SK-N-SH treated with all-trans-retinoic acid at 6 μM for 48 hours (cell line): ENCODE results near the gene KCNN4.
A peak's percentile ranks its signal among the peaks of the same experiment; 100 is the strongest.

Experiments
- ATAC-seq: fragments of 200-7000 bp; cut with Tn5 transposase; 3 replicates; pipeline ENCODE4 v1.9.1; 2020; ENCODE audit warnings: mild to moderate bottlenecking, moderate library complexity
- ARNTL ChIP-seq: fragments of 450-650 bp; formaldehyde crosslinking; IDR thresholded peaks from 2 replicates; pipeline ENCODE4 v1.5.0; 2020; ENCODE audit warnings: low read depth, mild to moderate bottlenecking, moderate library complexity, borderline replicate concordance
- BACH2 ChIP-seq: fragments of 250-450 bp; sonication (Bioruptor Pico); IDR thresholded peaks from 2 replicates; pipeline ENCODE4 v1.9.0; 2021; ENCODE audit warnings: mild to moderate bottlenecking, borderline replicate concordance
- CSDC2 ChIP-seq: fragments of 250-450 bp; sonication (Bioruptor Pico); IDR thresholded peaks from 2 replicates; pipeline ENCODE4 v1.5.0; 2020; ENCODE audit warnings: mild to moderate bottlenecking, moderate library complexity
- CSRNP3 ChIP-seq: fragments of 250-450 bp; sonication (Bioruptor Pico); IDR thresholded peaks from 2 replicates; pipeline ENCODE4 v1.5.1; 2021; ENCODE audit warnings: mild to moderate bottlenecking, moderate library complexity
- ESRRG ChIP-seq: fragments of 250-450 bp; sonication (Bioruptor Pico); IDR thresholded peaks from 2 replicates; pipeline ENCODE4 v1.6.1; 2021; ENCODE audit warnings: mild to moderate bottlenecking
- GLIS3 ChIP-seq: fragments of 250-450 bp; sonication (Bioruptor Pico); IDR thresholded peaks from 2 replicates; pipeline ENCODE4 v1.5.0; 2020; ENCODE audit warnings: mild to moderate bottlenecking, moderate library complexity
- ISL1 ChIP-seq: fragments of 250-450 bp; sonication (Bioruptor Pico); IDR thresholded peaks from 2 replicates; pipeline ENCODE4 v2.1.2; 2022; ENCODE audit warnings: mild to moderate bottlenecking, moderate library complexity
- OSR1 ChIP-seq: fragments of 250-450 bp; sonication (Bioruptor Pico); IDR thresholded peaks from 2 replicates; pipeline ENCODE4 v1.8.0; 2022; ENCODE audit warnings: moderate library complexity, mild to moderate bottlenecking, inconsistent platforms
- POU6F1 ChIP-seq: fragments of 250-450 bp; sonication (Bioruptor Pico); IDR thresholded peaks from 2 replicates; pipeline ENCODE4 v1.8.0; 2021; ENCODE audit warnings: low read depth, mild to moderate bottlenecking, moderate library complexity, borderline replicate concordance
- RARB ChIP-seq: fragments of 250-450 bp; sonication (Bioruptor Pico); IDR thresholded peaks from 2 replicates; pipeline ENCODE4 v1.8.0; 2021; ENCODE audit warnings: mild to moderate bottlenecking, moderate library complexity
- SNAI2 ChIP-seq: fragments of 250-450 bp; sonication (Bioruptor Pico); IDR thresholded peaks from 2 replicates; pipeline ENCODE4 v1.5.0; 2020; ENCODE audit warnings: mild to moderate bottlenecking, moderate library complexity
- TCF4 ChIP-seq: fragments of 250-450 bp; sonication (Bioruptor Pico); IDR thresholded peaks from 2 replicates; pipeline ENCODE4 v1.8.0; 2021; ENCODE audit warnings: mild to moderate bottlenecking, moderate library complexity, borderline replicate concordance
- ZC3H10 ChIP-seq: fragments of 250-450 bp; sonication (Bioruptor Pico); IDR thresholded peaks from 2 replicates; pipeline ENCODE4 v1.5.1; 2021; ENCODE audit warnings: mild to moderate bottlenecking, moderate library complexity
- ZFP3 ChIP-seq: fragments of 250-450 bp; sonication (Bioruptor Pico); IDR thresholded peaks from 2 replicates; pipeline ENCODE4 v1.5.0; 2020; ENCODE audit warnings: mild to moderate bottlenecking, moderate library complexity
- ZNF70 ChIP-seq: fragments of 450-650 bp; formaldehyde crosslinking; IDR thresholded peaks from 2 replicates; pipeline ENCODE4 v1.5.0; 2020; ENCODE audit warnings: mild to moderate bottlenecking, moderate library complexity
- ZNF8 ChIP-seq: fragments of 450-650 bp; formaldehyde crosslinking; IDR thresholded peaks from 2 replicates; pipeline ENCODE4 v1.5.0; 2020; ENCODE audit warnings: mild to moderate bottlenecking, moderate library complexity
- TF ChIP-seq, protein P1 (sequence below): fragments of 250-450 bp; sonication (Bioruptor Pico); IDR thresholded peaks from 2 replicates; pipeline ENCODE4 v1.5.1; 2020; ENCODE audit warnings: low read depth, mild to moderate bottlenecking, moderate library complexity
- TF ChIP-seq, protein P2 (sequence below): fragments of 250-450 bp; sonication (Bioruptor Pico); IDR thresholded peaks from 2 replicates; pipeline ENCODE4 v1.8.0; 2020; ENCODE audit warnings: mild to moderate bottlenecking, moderate library complexity, borderline replicate concordance

Gene KCNN4

GRCh38 chr19:43766755-43767043 lies 14.1 kb downstream of the KCNN4 start:
- TF ChIP-seq, protein P1, sequence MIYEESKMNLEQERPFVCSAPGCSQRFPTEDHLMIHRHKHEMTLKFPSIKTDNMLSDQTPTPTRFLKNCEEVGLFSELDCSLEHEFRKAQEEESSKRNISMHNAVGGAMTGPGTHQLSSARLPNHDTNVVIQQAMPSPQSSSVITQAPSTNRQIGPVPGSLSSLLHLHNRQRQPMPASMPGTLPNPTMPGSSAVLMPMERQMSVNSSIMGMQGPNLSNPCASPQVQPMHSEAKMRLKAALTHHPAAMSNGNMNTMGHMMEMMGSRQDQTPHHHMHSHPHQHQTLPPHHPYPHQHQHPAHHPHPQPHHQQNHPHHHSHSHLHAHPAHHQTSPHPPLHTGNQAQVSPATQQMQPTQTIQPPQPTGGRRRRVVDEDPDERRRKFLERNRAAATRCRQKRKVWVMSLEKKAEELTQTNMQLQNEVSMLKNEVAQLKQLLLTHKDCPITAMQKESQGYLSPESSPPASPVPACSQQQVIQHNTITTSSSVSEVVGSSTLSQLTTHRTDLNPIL (CRISPR knock-in tag), result no peak
- TF ChIP-seq ISL1 (CRISPR knock-in tag) (no peak), ZC3H10 (CRISPR knock-in tag) (no peak), ESRRG (CRISPR knock-in tag) (no peak), TCF4 (CRISPR knock-in tag) (no peak), SNAI2 (CRISPR knock-in tag) (no peak), CSRNP3 (CRISPR knock-in tag) (no peak), BACH2 (CRISPR knock-in tag) (no peak), POU6F1 (CRISPR knock-in tag) (no peak)
- TF ChIP-seq, protein P2, sequence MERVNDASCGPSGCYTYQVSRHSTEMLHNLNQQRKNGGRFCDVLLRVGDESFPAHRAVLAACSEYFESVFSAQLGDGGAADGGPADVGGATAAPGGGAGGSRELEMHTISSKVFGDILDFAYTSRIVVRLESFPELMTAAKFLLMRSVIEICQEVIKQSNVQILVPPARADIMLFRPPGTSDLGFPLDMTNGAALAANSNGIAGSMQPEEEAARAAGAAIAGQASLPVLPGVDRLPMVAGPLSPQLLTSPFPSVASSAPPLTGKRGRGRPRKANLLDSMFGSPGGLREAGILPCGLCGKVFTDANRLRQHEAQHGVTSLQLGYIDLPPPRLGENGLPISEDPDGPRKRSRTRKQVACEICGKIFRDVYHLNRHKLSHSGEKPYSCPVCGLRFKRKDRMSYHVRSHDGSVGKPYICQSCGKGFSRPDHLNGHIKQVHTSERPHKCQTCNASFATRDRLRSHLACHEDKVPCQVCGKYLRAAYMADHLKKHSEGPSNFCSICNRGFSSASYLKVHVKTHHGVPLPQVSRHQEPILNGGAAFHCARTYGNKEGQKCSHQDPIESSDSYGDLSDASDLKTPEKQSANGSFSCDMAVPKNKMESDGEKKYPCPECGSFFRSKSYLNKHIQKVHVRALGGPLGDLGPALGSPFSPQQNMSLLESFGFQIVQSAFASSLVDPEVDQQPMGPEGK, result no peak
- no peak for ATAC-seq

DNA sequence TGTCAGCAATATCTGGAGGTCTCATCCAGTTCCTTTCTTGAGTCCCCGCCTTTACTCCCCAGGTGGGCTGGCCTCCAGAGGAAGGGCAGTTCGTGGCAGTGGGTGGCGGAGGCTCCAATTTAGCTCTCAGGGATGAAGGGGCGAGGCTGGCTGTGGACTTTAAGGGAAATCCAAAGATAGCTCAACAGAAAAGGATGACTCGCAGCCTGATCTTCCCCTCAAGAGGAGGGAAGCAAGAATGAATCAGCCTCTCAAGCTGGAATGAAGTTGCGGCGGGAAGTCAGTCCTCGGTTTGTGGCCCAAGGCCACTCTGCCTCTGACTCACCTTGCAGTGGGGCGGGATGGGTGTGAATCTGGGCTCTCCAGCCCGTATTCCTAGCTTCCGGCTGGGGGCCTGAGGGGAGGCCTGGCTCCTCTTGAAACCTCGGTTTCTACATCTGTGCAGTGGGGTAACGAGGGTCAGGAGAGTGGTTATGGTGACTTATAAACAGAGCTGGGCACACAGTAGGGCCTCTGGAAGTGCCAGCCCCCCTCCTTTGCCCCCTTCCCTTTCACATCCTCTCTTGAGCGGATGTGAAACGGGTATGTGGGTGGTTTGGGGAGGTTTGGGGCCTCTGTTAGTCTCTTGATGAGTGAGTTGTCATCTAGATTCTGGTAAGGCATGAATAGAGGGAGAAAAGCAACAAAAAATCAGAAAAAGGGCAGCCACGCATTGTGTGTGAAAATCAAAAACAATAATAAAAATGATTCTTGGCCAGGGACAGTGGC lies 15.5 kb downstream of the KCNN4 start:
- no peak for TF ChIP-seq ZNF8 (CRISPR knock-in tag)
- TF ChIP-seq CSRNP3 (CRISPR knock-in tag), result no peak
- no peak for TF ChIP-seq CSDC2 (CRISPR knock-in tag)
- TF ChIP-seq OSR1 (CRISPR knock-in tag), result no peak
- TF ChIP-seq, protein P2, result peak; percentile 79; the same call in 1 of the 2 replicates
- no peak for TF ChIP-seq POU6F1 (CRISPR knock-in tag)
- peak; percentile 91 for ATAC-seq

DNA sequence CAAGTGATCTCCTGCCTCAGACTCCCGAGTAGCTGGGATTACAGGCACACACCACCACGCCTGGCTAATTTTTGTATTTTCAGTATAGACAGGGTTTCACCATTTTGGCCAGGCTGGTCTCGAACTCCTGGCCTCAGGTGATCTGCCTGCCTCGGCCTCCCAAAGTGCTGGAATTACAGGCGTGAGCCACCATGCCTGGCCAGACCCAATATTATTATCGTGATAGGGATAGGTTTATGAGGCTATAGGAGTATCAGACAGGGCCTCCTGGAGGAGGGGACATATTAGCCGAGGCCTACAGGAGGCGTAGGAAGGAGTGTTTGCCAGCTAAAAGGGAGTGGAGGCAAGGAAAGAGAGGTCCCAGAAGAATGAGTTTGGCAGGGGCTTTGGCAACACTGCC lies 16.1 kb downstream of the KCNN4 start:
- peak; percentile 20 for ATAC-seq

- TF ChIP-seq ZNF70 (CRISPR knock-in tag), result no peak
- TF ChIP-seq, protein P2, result no peak
- no peak for TF ChIP-seq ARNTL (CRISPR knock-in tag)
- no peak for TF ChIP-seq ZFP3 (CRISPR knock-in tag)
- TF ChIP-seq GLIS3 (CRISPR knock-in tag), result no peak
- TF ChIP-seq, protein P1 (CRISPR knock-in tag), result no peak
- TF ChIP-seq ZNF8 (CRISPR knock-in tag), result no peak
- no peak for TF ChIP-seq ESRRG (CRISPR knock-in tag)
- no peak for TF ChIP-seq RARB (CRISPR knock-in tag)
- no peak for ATAC-seq
Observed at GRCh38 chr19:43763473-43763939, 17.3 kb downstream of the KCNN4 start.
